Prostate gland (tissue), 2 donors: Measurements from ENCODE around the gene ADAP1.

Experiments
- CTCF ChIP-seq, 4 experiments: fragments of 200-600 bp in 2 of 4; fragments of 450-650 bp in 2 of 4; sonication (generic) in 2 of 4; IDR thresholded peaks; 1 replicate in 3 of 4; 2 replicates in 1 of 4; pipeline ENCODE4 v1.5.1; 2016 to 2019; ENCODE audit warnings: antibody characterized with exemption in 4 of 4, mild to moderate bottlenecking in 2 of 4, moderate library complexity in 2 of 4
- POLR2AphosphoS5 ChIP-seq: sonication (generic); formaldehyde crosslinking; IDR thresholded peaks from one replicate; pipeline ENCODE4 v1.6.1; 2017; ENCODE audit warnings: antibody characterized with exemption

- TF ChIP-seq CTCF (IDR thresholded peaks at IDR 0.05) (no peak), POLR2AphosphoS5 (no peak)
These were observed 9.0 kb upstream of the ADAP1 start for GRCh38 chr7:963236-964078.
